Liver (tissue), 9 donors: ENCODE measurements around the gene TMEM205. TPM values are rescaled to one million over a fixed set of nuclear protein-coding genes. Genes with fewer than 3 reads are reported as not detected.
A peak's percentile ranks its signal among the peaks of the same experiment; 100 is the strongest.

Experiments used
- DNase-seq: peaks from one replicate; pipeline ENCODE4 v3.0.0-alpha.2; 2017; ENCODE audit warnings: low spot score
- H3K27ac ChIP-seq, 2 donors: one replicate each; pipeline ENCODE4 v1.7.0; 2013; ENCODE audit warnings: inconsistent platforms in 2 of 2, low read length in 2 of 2, control low read depth in 1 of 2, low read depth in 1 of 2, mild to moderate bottlenecking in 1 of 2
- H3K27me3 ChIP-seq, 4 donors: one replicate each; pipeline versions ENCODE4 v1.6.1 to v1.7.0; 2013; ENCODE audit warnings: low read length in 3 of 4, inconsistent platforms in 1 of 4, mild to moderate bottlenecking in 1 of 4, moderate library complexity in 1 of 4; ENCODE audit not compliant: control insufficient read depth in 4 of 4, insufficient read depth in 4 of 4
- H3K36me3 ChIP-seq, 4 donors: one replicate each; pipeline versions ENCODE4 v1.6.1 to v1.7.0; 2013; ENCODE audit warnings: low read length in 3 of 4, mild to moderate bottlenecking in 3 of 4, low read depth in 1 of 4, moderate library complexity in 1 of 4; ENCODE audit not compliant: control insufficient read depth in 4 of 4, insufficient read depth in 3 of 4
- H3K4me1 ChIP-seq, 4 donors: one replicate each; pipeline versions ENCODE4 v1.6.1 to v1.7.0; 2013; ENCODE audit warnings: low read length in 3 of 4, mild to moderate bottlenecking in 3 of 4, moderate library complexity in 1 of 4; ENCODE audit not compliant: control insufficient read depth in 4 of 4, insufficient read depth in 4 of 4
- H3K4me3 ChIP-seq, 3 donors: one replicate each; pipeline versions ENCODE4 v1.6.1 to v1.7.0; 2013; ENCODE audit warnings: low read length in 3 of 3, control low read depth in 1 of 3, low read depth in 1 of 3, mild to moderate bottlenecking in 1 of 3
- H3K9ac ChIP-seq, 2 donors: one replicate each; pipeline ENCODE4 v1.7.0; 2013; ENCODE audit warnings: low read length in 2 of 2, mild to moderate bottlenecking in 2 of 2, moderate library complexity in 2 of 2, control low read depth in 1 of 2, low read depth in 1 of 2
- H3K9me3 ChIP-seq, 4 donors: one replicate each; pipeline versions ENCODE4 v1.6.1 to v1.7.0; 2013; ENCODE audit warnings: low read length in 3 of 4; ENCODE audit not compliant: control insufficient read depth in 4 of 4
- ATF3 ChIP-seq: IDR thresholded peaks from 2 replicates; pipeline ENCODE4 v1.6.1; 2016; ENCODE audit warnings: antibody characterized with exemption
- CTCF ChIP-seq: fragments of 150-350 bp; IDR thresholded peaks from 2 replicates; pipeline ENCODE4 v1.5.1; 2017; ENCODE audit warnings: improper control_type of control experiment, low read depth, low read length; ENCODE audit not compliant: missing input control
- EGR1 ChIP-seq, 2 donors: IDR thresholded peaks; 2 replicates each; pipeline ENCODE4 v1.6.1; 2016 to 2018; ENCODE audit warnings: antibody characterized with exemption in 2 of 2, low read depth in 2 of 2
- FOXA1 ChIP-seq: IDR thresholded peaks from 2 replicates; pipeline ENCODE4 v1.6.1; 2016; ENCODE audit warnings: antibody characterized with exemption
- FOXA2 ChIP-seq: IDR thresholded peaks from 2 replicates; pipeline ENCODE4 v1.6.1; 2016; ENCODE audit warnings: antibody characterized with exemption
- GABPA ChIP-seq, 2 donors: IDR thresholded peaks in 1 of 2; conservative IDR thresholded peaks in 1 of 2; 2 replicates each; pipeline ENCODE4 v1.6.1; 2016; ENCODE audit warnings: antibody characterized with exemption in 2 of 2, mild to moderate bottlenecking in 1 of 2, moderate library complexity in 1 of 2
- JUND ChIP-seq, 2 donors: IDR thresholded peaks; 2 replicates each; pipeline ENCODE4 v1.6.1; 2016; ENCODE audit warnings: antibody characterized with exemption in 2 of 2
- MAX ChIP-seq: IDR thresholded peaks from 2 replicates; pipeline ENCODE4 v1.6.1; 2016; ENCODE audit warnings: antibody characterized with exemption
- NR2F2 ChIP-seq: IDR thresholded peaks from 2 replicates; pipeline ENCODE4 v1.6.1; 2016; ENCODE audit warnings: antibody characterized with exemption
- RAD21 ChIP-seq, 2 donors: IDR thresholded peaks; 2 replicates each; pipeline ENCODE4 v1.6.1; 2016; ENCODE audit warnings: antibody characterized with exemption in 2 of 2, mild to moderate bottlenecking in 2 of 2
- REST ChIP-seq: IDR thresholded peaks from 2 replicates; pipeline ENCODE4 v1.6.1; 2016; ENCODE audit warnings: antibody characterized with exemption, mild to moderate bottlenecking
- RXRA ChIP-seq, 2 donors: IDR thresholded peaks; 2 replicates each; pipeline ENCODE4 v1.6.1; 2017 to 2018; ENCODE audit warnings: antibody characterized with exemption in 2 of 2, mild to moderate bottlenecking in 1 of 2
- SP1 ChIP-seq: IDR thresholded peaks from 2 replicates; pipeline ENCODE4 v1.6.1; 2018; ENCODE audit warnings: antibody characterized with exemption, mild to moderate bottlenecking
- TAF1 ChIP-seq: conservative IDR thresholded peaks from 2 replicates; pipeline ENCODE4 v1.6.1; 2016; ENCODE audit warnings: antibody characterized with exemption, mild to moderate bottlenecking
- WGBS: extraction: QIAGEN DNeasy Blood & Tissue Kit; methylation state at CpG from one replicate; pipeline ENCODE4 v1.1.7; 2013; 5-methylcytosine and 5-hydroxymethylcytosine counted together
- polyA plus RNA-seq, 2 donors: library from polyadenylated mRNA; stranded (reverse) in 1 of 2; unstranded in 1 of 2; fragments of 200-250 nt in 1 of 2; fragments of >200 nt in 1 of 2; fragmentation: Nextera tagmentation in 1 of 2; extraction: Ambion mirVana in 1 of 2; gene quantifications; one replicate each; pipeline versions ENCODE4 v1.2.1 to v1.2.3, GENCODE V29; 2013 to 2015
- total RNA-seq, 2 donors: library from RNA; depleted of rRNA; stranded (reverse); fragments of >200 nt; gene quantifications; one replicate each; pipeline ENCODE4 v1.2.3, GENCODE V29; 2014
- donor health status: healthy.
- donor health status: healthy.
- donor health status: healthy.
- donor health status: healthy.
- donor health status: healthy.

Gene TMEM205
- total and polyA plus RNA-seq, 4 donors = 110 to 410 (median 272) TPM

- no peak for DNase-seq
Measured at GRCh38 chr19:11322269-11323024, 23.6 kb downstream of the TMEM205 start.

More at GRCh38 chr19:11322269-11323024, 23.6 kb downstream of the TMEM205 start:
- Histone ChIP-seq H3K9ac (no peak overlapping the region), H3K9me3 (no peaks in the 10 kb centered on the region), H3K4me1 (peaks cover 6 to 16% (median 12%) of the 10 kb centered on the region in 4 donors), H3K4me3 (no peak overlapping the region), H3K36me3 (peaks cover 0 to 2% (median 0%) of the 10 kb centered on the region in 4 donors), H3K27ac (peak overlapping the region in 1 of 2 donors; percentile 7), H3K27me3 (no peaks in the 10 kb centered on the region)
- WGBS = 67% methylated on average over 7 of the region's 7 CpGs
- TF ChIP-seq ATF3 (no peak), REST (no peak), SP1 (no peak), GABPA (IDR thresholded peaks at IDR 0.05 in 1 of 2, conservative IDR thresholded peaks at IDR 0.05 in 1 of 2) (no peak), TAF1 (no peak), MAX (no peak), FOXA1 (no peak), EGR1 (IDR thresholded peaks at IDR 0.05; ENCODE audit: low read depth in 2 of 2) (no peak), RAD21 (IDR thresholded peaks at IDR 0.05) (no peak), CTCF (no peak), FOXA2 (no peak), NR2F2 (no peak), RXRA (IDR thresholded peaks at IDR 0.05) (no peak), JUND (IDR thresholded peaks at IDR 0.05) (no peak)
